IPS-NIHi7 (cell line): ENCODE measurements around the gene XCR1.
"Not testable (repeated sequence)": the region's sequence is repeated elsewhere in the genome, so short reads cannot be mapped to it uniquely, and the experiment has no call there.

Experiments
- DNase-seq: peaks from one replicate; pipeline ENCODE4 v3.0.0; 2012; ENCODE audit warnings: mixed read lengths; ENCODE audit errors: extremely low spot score

The XCR1 gene

GRCh38 chr3:46006238-46007032, 20.8 kb downstream of the XCR1 start:
- DNase-seq: no peak

- DNase-seq: not testable (repeated sequence)
Measured at GRCh38 chr3:46003706-46004105, 23.6 kb downstream of the XCR1 start.

GRCh38 chr3:46001178-46001577, 26.1 kb downstream of the XCR1 start:
- DNase-seq: no peak

GRCh38 chr3:45997942-45998341, 29.3 kb downstream of the XCR1 start:
- no peak for DNase-seq

- not testable (repeated sequence) for DNase-seq
Measured at GRCh38 chr3:45997499-45997898, 29.8 kb downstream of the XCR1 start.

- DNase-seq: peak; percentile 97
Measured at GRCh38 chr3:45995236-45996192, 31.8 kb downstream of the XCR1 start, which contains the start of gene FYCO1. Gene FYCO1 (minus strand): TSS chr3:45995824. CDS start chr3:45984910, 10,914 bp downstream.

- DNase-seq: peak; percentile 27
Measured at GRCh38 chr3:45994419-45995235, 32.7 kb downstream of the XCR1 start.

GRCh38 chr3:45993421-45994027, 33.8 kb downstream of the XCR1 start:
- DNase-seq: no peak

GRCh38 chr3:45992821-45993221, 34.5 kb downstream of the XCR1 start:
- no peak for DNase-seq

GRCh38 chr3:45992133-45992729, 35.1 kb downstream of the XCR1 start:
- DNase-seq: peak; percentile 43

GRCh38 chr3:45991341-45991740, 35.9 kb downstream of the XCR1 start:
- DNase-seq: no peak

- DNase-seq: no peak
Measured at GRCh38 chr3:45990181-45990580, 37.1 kb downstream of the XCR1 start.

- no peak for DNase-seq
Measured at GRCh38 chr3:45988804-45989203, 38.5 kb downstream of the XCR1 start.

- DNase-seq: no peak
Measured at GRCh38 chr3:45988362-45988761, 38.9 kb downstream of the XCR1 start.

GRCh38 chr3:45987368-45988291, 39.7 kb downstream of the XCR1 start:
- DNase-seq: no peak

GRCh38 chr3:45986303-45986982, 40.8 kb downstream of the XCR1 start:
- DNase-seq: no peak

- DNase-seq: no peak
Measured at GRCh38 chr3:45985532-45986302, 41.6 kb downstream of the XCR1 start.
